Measurements from ENCODE around the gene TENM4.

The TENM4 gene

DNA sequence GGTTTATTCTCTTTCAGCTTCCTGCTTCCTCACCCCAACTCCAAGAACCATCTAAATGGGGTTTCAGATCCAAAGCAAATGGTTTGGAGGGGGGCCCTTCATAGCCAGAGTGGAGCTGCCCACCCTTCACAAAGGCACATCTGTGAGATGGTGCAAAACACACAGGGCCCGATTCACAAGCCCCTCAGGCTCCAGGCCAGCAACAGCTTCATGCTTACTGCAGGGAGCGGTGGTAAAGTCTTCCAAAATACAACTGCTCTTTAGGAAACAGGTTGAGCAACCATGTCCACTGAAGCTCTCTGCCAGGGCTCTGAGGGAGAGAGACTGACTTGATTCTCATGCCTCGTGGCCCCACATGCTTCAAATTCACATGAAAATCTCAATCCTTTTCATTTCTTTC is 653.1 kb downstream of the TENM4 start:
- Histone ChIP-seq H3K9me3 (replicated peaks in 1 of 2; ENCODE audit: control insufficient read depth in 2 of 2, insufficient read depth in 1 of 2, low read depth in 1 of 2, low read length in 2 of 2) (no peaks in the 10 kb centered on the region), H3K23ac (ENCODE audit: low read depth, low read length, poor library complexity) (no peak overlapping the region), H3K4me1 (ENCODE audit: control insufficient read depth in 2 of 2, insufficient read depth in 1 of 2, low read depth in 1 of 2, low read length in 2 of 2) (peaks cover 0 to 7% of the 10 kb centered on the region in 2 donors), H2AK5ac (ENCODE audit: low read depth, low read length) (no peak overlapping the region), H3K79me1 (ENCODE audit: low read depth, low read length) (no peaks in the 10 kb centered on the region), H2BK5ac (ENCODE audit: low read length) (no peak overlapping the region), H3K9ac (ENCODE audit: low read depth, low read length, poor library complexity) (no peak overlapping the region), H3K36me3 (replicated peaks in 1 of 2; ENCODE audit: control insufficient read depth in 2 of 2, insufficient read depth in 2 of 2, low read length in 2 of 2) (no peaks in the 10 kb centered on the region), H4K91ac (ENCODE audit: low read depth, low read length, poor library complexity) (no peak overlapping the region), H3K27ac (replicated peaks; ENCODE audit: low read length) (no peak overlapping the region), H2BK12ac (ENCODE audit: low read length) (no peak overlapping the region), H2BK120ac (ENCODE audit: low read depth, low read length) (no peak overlapping the region), H2BK15ac (ENCODE audit: low read length) (no peak overlapping the region), H3K4me3 (ENCODE audit: low read length in 2 of 2) (no peak overlapping the region), H3K14ac (ENCODE audit: low read length) (no peak overlapping the region), H4K8ac (ENCODE audit: low read depth, low read length) (no peak overlapping the region), H3K18ac (ENCODE audit: low read length) (no peak overlapping the region), H2AFZ (ENCODE audit: low read length) (no peak overlapping the region), H3K4me2 (ENCODE audit: insufficient read depth, low read length, poor library complexity, severe bottlenecking) (no peak overlapping the region), H3K4ac (ENCODE audit: low read length) (no peak overlapping the region), H3K27me3 (ENCODE audit: control insufficient read depth in 3 of 3, insufficient read depth in 3 of 3, low read depth in 1 of 3, low read length in 3 of 3) (no peaks in the 10 kb centered on the region)
- DNase-seq (ENCODE audit: low spot score) = no peak
- no CpG with 5 or more reads among the region's 3 CpGs for WGBS, 2 donors (ENCODE audit: extremely low coverage in 2 of 2, insufficient read length in 2 of 2, insufficient replicate concordance in 1 of 2)

DNA sequence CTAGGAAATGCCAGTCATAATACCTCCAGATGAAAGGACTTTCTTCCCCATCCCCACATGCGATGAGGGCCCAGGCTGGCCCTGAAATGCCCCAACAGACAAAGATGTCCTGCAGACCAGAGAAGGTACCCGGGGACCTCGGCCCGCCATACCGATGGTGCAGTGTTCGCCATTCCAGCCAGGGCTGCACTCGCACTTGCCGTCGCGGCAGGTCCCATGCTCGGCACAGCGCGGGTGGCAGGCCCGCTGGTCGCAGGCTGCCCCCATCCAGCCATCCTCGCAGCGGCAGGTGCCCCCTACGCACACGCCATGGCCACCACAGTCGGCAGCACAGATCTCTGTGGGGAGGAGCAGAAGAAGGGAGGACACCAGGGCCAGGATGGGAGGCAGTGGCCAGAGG is 654.1 kb downstream of the TENM4 start:
- Histone ChIP-seq H3K4ac (ENCODE audit: low read length) (no peak overlapping the region), H2BK15ac (ENCODE audit: low read length) (no peak overlapping the region), H4K8ac (ENCODE audit: low read depth, low read length) (no peak overlapping the region), H4K91ac (ENCODE audit: low read depth, low read length, poor library complexity) (peak overlapping the region; percentile 14), H3K27me3 (ENCODE audit: control insufficient read depth in 3 of 3, insufficient read depth in 3 of 3, low read depth in 1 of 3, low read length in 3 of 3) (no peaks in the 10 kb centered on the region), H3K79me1 (ENCODE audit: low read depth, low read length) (no peaks in the 10 kb centered on the region), H3K14ac (ENCODE audit: low read length) (no peak overlapping the region), H3K27ac (replicated peaks; ENCODE audit: low read length) (no peak overlapping the region), H3K4me1 (ENCODE audit: control insufficient read depth in 2 of 2, insufficient read depth in 1 of 2, low read depth in 1 of 2, low read length in 2 of 2) (peaks cover 0 to 7% of the 10 kb centered on the region in 2 donors), H3K36me3 (replicated peaks in 1 of 2; ENCODE audit: control insufficient read depth in 2 of 2, insufficient read depth in 2 of 2, low read length in 2 of 2) (no peaks in the 10 kb centered on the region), H2AK5ac (ENCODE audit: low read depth, low read length) (no peak overlapping the region), H3K23ac (ENCODE audit: low read depth, low read length, poor library complexity) (peak overlapping the region; percentile 40), H3K4me3 (ENCODE audit: low read length in 2 of 2) (peak overlapping the region in 1 of 2 donors; percentile 4), H3K18ac (ENCODE audit: low read length) (peak overlapping the region; percentile 85), H3K9ac (ENCODE audit: low read depth, low read length, poor library complexity) (no peak overlapping the region), H2BK12ac (ENCODE audit: low read length) (peak overlapping the region; percentile 64), H2BK120ac (ENCODE audit: low read depth, low read length) (no peak overlapping the region), H3K4me2 (ENCODE audit: insufficient read depth, low read length, poor library complexity, severe bottlenecking) (no peak overlapping the region), H2BK5ac (ENCODE audit: low read length) (no peak overlapping the region), H2AFZ (ENCODE audit: low read length) (no peak overlapping the region), H3K9me3 (replicated peaks in 1 of 2; ENCODE audit: control insufficient read depth in 2 of 2, insufficient read depth in 1 of 2, low read depth in 1 of 2, low read length in 2 of 2) (no peaks in the 10 kb centered on the region)
- no peak for DNase-seq (ENCODE audit: low spot score)
- no CpG with 5 or more reads among the region's 20 CpGs for WGBS, 2 donors (ENCODE audit: extremely low coverage in 2 of 2, insufficient read length in 2 of 2, insufficient replicate concordance in 1 of 2)

DNA sequence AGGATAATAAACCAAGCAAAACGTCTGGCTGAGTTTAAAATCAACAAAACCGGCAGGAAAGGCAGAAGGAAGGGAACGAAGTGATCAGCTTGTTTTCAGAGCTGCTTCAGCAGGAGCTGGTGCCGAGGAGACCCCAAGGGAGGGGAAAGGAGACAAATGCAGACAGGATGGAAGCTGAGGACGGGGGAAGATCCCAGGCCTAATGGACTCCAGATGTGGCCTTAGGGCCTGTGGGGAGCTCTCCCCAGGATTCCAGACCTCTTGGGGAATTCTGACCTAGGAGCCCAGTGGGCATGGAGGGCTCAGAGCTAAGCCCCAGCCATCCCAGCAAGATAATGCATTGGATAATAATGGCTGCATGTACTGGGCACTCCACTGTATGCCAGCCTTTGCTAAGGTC is 654.7 kb downstream of the TENM4 start:
- H3K9me3 ChIP-seq (replicated peaks in 1 of 2; ENCODE audit: control insufficient read depth in 2 of 2, insufficient read depth in 1 of 2, low read depth in 1 of 2, low read length in 2 of 2) = no peaks in the 10 kb centered on the region
- no peak overlapping the region for H3K23ac ChIP-seq (ENCODE audit: low read depth, low read length, poor library complexity)
- WGBS, 2 donors (ENCODE audit: extremely low coverage in 2 of 2, insufficient read length in 2 of 2, insufficient replicate concordance in 1 of 2) = no CpG with 5 or more reads among the region's 5 CpGs
- no peak overlapping the region for H3K4me2 ChIP-seq (ENCODE audit: insufficient read depth, low read length, poor library complexity, severe bottlenecking)
- H3K4ac ChIP-seq (ENCODE audit: low read length) = no peak overlapping the region
- H3K14ac ChIP-seq (ENCODE audit: low read length) = no peak overlapping the region
- H3K27ac ChIP-seq (replicated peaks; ENCODE audit: low read length) = no peak overlapping the region
- H2AFZ ChIP-seq (ENCODE audit: low read length) = no peak overlapping the region
- no peaks in the 10 kb centered on the region for H3K27me3 ChIP-seq (ENCODE audit: control insufficient read depth in 3 of 3, insufficient read depth in 3 of 3, low read depth in 1 of 3, low read length in 3 of 3)
- H3K36me3 ChIP-seq (replicated peaks in 1 of 2; ENCODE audit: control insufficient read depth in 2 of 2, insufficient read depth in 2 of 2, low read length in 2 of 2) = no peaks in the 10 kb centered on the region
- H3K79me1 ChIP-seq (ENCODE audit: low read depth, low read length) = no peaks in the 10 kb centered on the region
- H3K4me1 ChIP-seq (ENCODE audit: control insufficient read depth in 2 of 2, insufficient read depth in 1 of 2, low read depth in 1 of 2, low read length in 2 of 2) = peaks cover 0 to 7% of the 10 kb centered on the region in 2 donors
- no peak overlapping the region for H4K91ac ChIP-seq (ENCODE audit: low read depth, low read length, poor library complexity)
- no peak overlapping the region for H3K18ac ChIP-seq (ENCODE audit: low read length)
- H2BK120ac ChIP-seq (ENCODE audit: low read depth, low read length) = no peak overlapping the region
- no peak overlapping the region for H2AK5ac ChIP-seq (ENCODE audit: low read depth, low read length)
- H2BK5ac ChIP-seq (ENCODE audit: low read length) = no peak overlapping the region
- no peak overlapping the region for H2BK12ac ChIP-seq (ENCODE audit: low read length)
- no peak overlapping the region for H2BK15ac ChIP-seq (ENCODE audit: low read length)
- no peak overlapping the region for H3K9ac ChIP-seq (ENCODE audit: low read depth, low read length, poor library complexity)
- no peak for DNase-seq (ENCODE audit: low spot score)
- H3K4me3 ChIP-seq (ENCODE audit: low read length in 2 of 2) = no peak overlapping the region
- no peak overlapping the region for H4K8ac ChIP-seq (ENCODE audit: low read depth, low read length)

DNA sequence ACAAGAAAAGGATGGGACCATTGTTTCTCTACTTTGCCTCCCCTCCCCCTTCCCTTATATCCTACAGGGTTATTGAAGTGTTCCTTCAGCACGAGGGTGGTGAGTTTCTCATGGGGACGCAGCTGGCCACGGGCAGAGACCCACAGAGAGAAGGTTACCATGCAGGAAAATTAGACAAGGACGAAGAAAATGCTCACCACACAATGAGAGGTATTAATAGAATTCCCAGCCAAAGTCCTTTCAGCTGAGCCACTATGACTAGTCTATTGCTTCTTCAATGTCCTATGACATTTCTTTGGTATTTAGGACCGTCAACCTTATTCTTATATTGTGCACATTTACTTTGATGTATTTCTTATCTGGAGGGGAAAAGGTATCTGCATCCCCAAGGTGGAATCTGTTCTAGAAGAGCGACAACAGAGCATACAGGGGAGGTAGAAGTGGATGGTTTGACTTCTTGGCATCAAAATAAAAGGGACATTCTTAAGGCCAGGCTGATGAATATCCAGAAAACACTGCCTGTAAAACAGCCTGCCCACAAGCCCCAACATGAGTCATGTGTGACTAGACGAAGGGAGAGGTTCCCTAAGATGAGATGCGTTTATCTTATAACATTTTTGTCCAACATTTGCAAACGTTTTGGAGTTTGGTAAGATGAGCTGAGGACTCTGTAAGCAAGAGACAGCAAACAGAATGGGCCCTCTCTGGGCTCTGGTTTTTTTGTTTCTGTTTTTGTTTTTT is 656.3 kb downstream of the TENM4 start:
- no CpG with 5 or more reads among the region's 9 CpGs for WGBS, 2 donors (ENCODE audit: extremely low coverage in 2 of 2, insufficient read length in 2 of 2, insufficient replicate concordance in 1 of 2)
- H3K9ac ChIP-seq (ENCODE audit: low read depth, low read length, poor library complexity) = no peak overlapping the region
- peaks cover 0 to 7% of the 10 kb centered on the region in 2 donors for H3K4me1 ChIP-seq (ENCODE audit: control insufficient read depth in 2 of 2, insufficient read depth in 1 of 2, low read depth in 1 of 2, low read length in 2 of 2)
- H2BK12ac ChIP-seq (ENCODE audit: low read length) = no peak overlapping the region
- no peaks in the 10 kb centered on the region for H3K27me3 ChIP-seq (ENCODE audit: control insufficient read depth in 3 of 3, insufficient read depth in 3 of 3, low read depth in 1 of 3, low read length in 3 of 3)
- no peak for DNase-seq (ENCODE audit: low spot score)
- no peak overlapping the region for H3K18ac ChIP-seq (ENCODE audit: low read length)
- no peak overlapping the region for H2AFZ ChIP-seq (ENCODE audit: low read length)
- no peak overlapping the region for H2BK5ac ChIP-seq (ENCODE audit: low read length)
- H4K91ac ChIP-seq (ENCODE audit: low read depth, low read length, poor library complexity) = no peak overlapping the region
- no peak overlapping the region for H3K4ac ChIP-seq (ENCODE audit: low read length)
- no peak overlapping the region for H3K4me2 ChIP-seq (ENCODE audit: insufficient read depth, low read length, poor library complexity, severe bottlenecking)
- H3K14ac ChIP-seq (ENCODE audit: low read length) = no peak overlapping the region
- no peak overlapping the region for H4K8ac ChIP-seq (ENCODE audit: low read depth, low read length)
- no peak overlapping the region for H3K27ac ChIP-seq (replicated peaks; ENCODE audit: low read length)
- no peak overlapping the region for H3K4me3 ChIP-seq (ENCODE audit: low read length in 2 of 2)
- no peaks in the 10 kb centered on the region for H3K9me3 ChIP-seq (replicated peaks in 1 of 2; ENCODE audit: control insufficient read depth in 2 of 2, insufficient read depth in 1 of 2, low read depth in 1 of 2, low read length in 2 of 2)
- no peak overlapping the region for H3K23ac ChIP-seq (ENCODE audit: low read depth, low read length, poor library complexity)
- no peaks in the 10 kb centered on the region for H3K36me3 ChIP-seq (replicated peaks in 1 of 2; ENCODE audit: control insufficient read depth in 2 of 2, insufficient read depth in 2 of 2, low read length in 2 of 2)
- H3K79me1 ChIP-seq (ENCODE audit: low read depth, low read length) = no peaks in the 10 kb centered on the region
- no peak overlapping the region for H2AK5ac ChIP-seq (ENCODE audit: low read depth, low read length)
- no peak overlapping the region for H2BK120ac ChIP-seq (ENCODE audit: low read depth, low read length)
- H2BK15ac ChIP-seq (ENCODE audit: low read length) = no peak overlapping the region
